Smooth muscle cell (in vitro differentiated cells): ENCODE results near the gene MAP2K3. TPM values are rescaled to one million over a fixed set of nuclear protein-coding genes. Genes with fewer than 3 reads are reported as not detected.

ENCODE experiments used
- DNase-seq: peaks from one replicate; lab custom pipeline; 2025; ENCODE audit not compliant: unreplicated experiment; lab: John Stamatoyannopoulos, UW
- H2AFZ ChIP-seq: fragments of 200-600 bp; sonication (generic); 2 replicates; pipeline ENCODE4 v1.6.0; 2016; ENCODE audit warnings: antibody characterized with exemption, low read depth, mild to moderate bottlenecking
- H3F3A ChIP-seq: fragments of 200-600 bp; sonication (generic); 2 replicates; pipeline ENCODE4 v1.6.0; 2017; ENCODE audit warnings: antibody characterized with exemption, low read depth
- H3K27ac ChIP-seq: fragments of 200-600 bp; sonication (generic); 2 replicates; pipeline ENCODE4 v1.5.1; 2016; ENCODE audit warnings: low read depth, mild to moderate bottlenecking
- H3K27me3 ChIP-seq: fragments of 200-600 bp; sonication (generic); 2 replicates; pipeline ENCODE4 v1.6.1; 2016; ENCODE audit warnings: low read depth, mild to moderate bottlenecking
- H3K36me3 ChIP-seq: fragments of 200-600 bp; sonication (generic); 2 replicates; pipeline ENCODE4 v1.5.1; 2016; ENCODE audit warnings: low read depth
- H3K4me1 ChIP-seq: fragments of 200-600 bp; sonication (generic); 2 replicates; pipeline ENCODE4 v1.5.1; 2016; ENCODE audit warnings: low read depth
- H3K4me2 ChIP-seq: fragments of 200-600 bp; sonication (generic); 2 replicates; pipeline ENCODE4 v1.6.0; 2016; ENCODE audit warnings: mild to moderate bottlenecking
- H3K4me3 ChIP-seq: fragments of 200-600 bp; sonication (generic); 2 replicates; pipeline ENCODE4 v1.5.1; 2016; ENCODE audit warnings: mild to moderate bottlenecking
- H3K79me2 ChIP-seq: fragments of 200-600 bp; sonication (generic); 2 replicates; pipeline ENCODE4 v1.6.0; 2016; ENCODE audit warnings: low read depth, mild to moderate bottlenecking
- H3K9ac ChIP-seq: fragments of 200-600 bp; sonication (generic); 2 replicates; pipeline ENCODE4 v1.6.0; 2016; ENCODE audit warnings: low read depth
- H3K9me3 ChIP-seq: fragments of 200-600 bp; sonication (generic); replicated peaks from 2 replicates; pipeline ENCODE4 v1.5.1; 2016; ENCODE audit warnings: low read depth
- H4K20me1 ChIP-seq: fragments of 200-600 bp; sonication (generic); 2 replicates; pipeline ENCODE4 v1.6.0; 2016; ENCODE audit warnings: low read depth
- CTCF ChIP-seq: fragments of 200-600 bp; sonication (generic); IDR thresholded peaks from 2 replicates; pipeline ENCODE4 v1.5.1; 2017; ENCODE audit warnings: borderline replicate concordance, mild to moderate bottlenecking, antibody characterized with exemption; ENCODE audit not compliant: insufficient read depth, poor library complexity, severe bottlenecking
- WGBS: methylation state at CpG from one replicate; pipeline ENCODE4 v1.1.7; 2016; ENCODE audit warnings: low lambda C conversion rate; 5-methylcytosine and 5-hydroxymethylcytosine counted together
- polyA plus RNA-seq: library from polyadenylated mRNA; unstranded; fragments of >200 nt; fragmentation: Nextera tagmentation; extraction: Ambion mirVana; gene quantifications from 2 replicates; pipeline ENCODE4 v1.2.1, GENCODE V29; 2016
- total RNA-seq: library from RNA; depleted of rRNA; stranded (reverse); fragments of >200 nt; gene quantifications from 2 replicates; pipeline ENCODE4 v1.2.3, GENCODE V29; 2014

The MAP2K3 gene
- total and polyA plus RNA-seq, 2 experiments from 2014 or later = 14.2 to 53.8 TPM

- H3K4me3 ChIP-seq = no peak overlapping the region
- H3K27me3 ChIP-seq = no peaks in the 10 kb centered on the region
- no peak overlapping the region for H3K9ac ChIP-seq
- no peak overlapping the region for H3K4me2 ChIP-seq
- no peak overlapping the region for H2AFZ ChIP-seq
- H3K4me1 ChIP-seq = no peaks in the 10 kb centered on the region
- H3F3A ChIP-seq = no peaks in the 10 kb centered on the region
- no peaks in the 10 kb centered on the region for H3K9me3 ChIP-seq
- peaks cover 13% of the 10 kb centered on the region for H3K36me3 ChIP-seq
- H4K20me1 ChIP-seq = peaks cover 60% of the 10 kb centered on the region
- no peak for DNase-seq
- peaks cover 14% of the 10 kb centered on the region for H3K79me2 ChIP-seq
- no peak for TF ChIP-seq CTCF
- 67% methylated on average over 7 of the region's 7 CpGs for WGBS
- H3K27ac ChIP-seq = no peak overlapping the region
These were observed 15.6 kb downstream of the MAP2K3 start for GRCh38 chr17:21299981-21300600.

- H3K27me3 ChIP-seq = no peaks in the 10 kb centered on the region
- no peaks in the 10 kb centered on the region for H3K9me3 ChIP-seq
- no peak overlapping the region for H3K4me2 ChIP-seq
- H3F3A ChIP-seq = no peaks in the 10 kb centered on the region
- no peak for DNase-seq
- peaks cover 7% of the 10 kb centered on the region for H3K79me2 ChIP-seq
- peaks cover 52% of the 10 kb centered on the region for H4K20me1 ChIP-seq
- TF ChIP-seq CTCF = no peak
- no peak overlapping the region for H2AFZ ChIP-seq
- no peak overlapping the region for H3K4me3 ChIP-seq
- no peak overlapping the region for H3K27ac ChIP-seq
- no peak overlapping the region for H3K9ac ChIP-seq
- WGBS = 82% methylated on average over 31 of the region's 31 CpGs
- H3K36me3 ChIP-seq = peaks cover 13% of the 10 kb centered on the region
- H3K4me1 ChIP-seq = no peaks in the 10 kb centered on the region
These were observed 16.4 kb downstream of the MAP2K3 start for GRCh38 chr17:21300601-21301571.

- Histone ChIP-seq H3K9ac (no peak overlapping the region), H3K9me3 (no peaks in the 10 kb centered on the region), H3K36me3 (peaks cover 13% of the 10 kb centered on the region), H3K27ac (no peak overlapping the region), H4K20me1 (peaks cover 42% of the 10 kb centered on the region), H3K4me3 (no peak overlapping the region), H3K4me2 (no peak overlapping the region), H3K4me1 (no peaks in the 10 kb centered on the region), H3F3A (no peaks in the 10 kb centered on the region), H3K79me2 (no peaks in the 10 kb centered on the region), H2AFZ (no peak overlapping the region), H3K27me3 (no peaks in the 10 kb centered on the region)
- TF ChIP-seq CTCF = no peak
- no peak for DNase-seq
- 79% methylated on average over 19 of the region's 19 CpGs for WGBS
These were observed 17.4 kb downstream of the MAP2K3 start for GRCh38 chr17:21301593-21302550.
